NCI-H2107 (cell line): ENCODE measurements around the gene UBB.

Experiments used
- DNase-seq: peaks from one replicate; lab custom pipeline; 2025; lab: John Stamatoyannopoulos, UW

The UBB gene

DNA sequence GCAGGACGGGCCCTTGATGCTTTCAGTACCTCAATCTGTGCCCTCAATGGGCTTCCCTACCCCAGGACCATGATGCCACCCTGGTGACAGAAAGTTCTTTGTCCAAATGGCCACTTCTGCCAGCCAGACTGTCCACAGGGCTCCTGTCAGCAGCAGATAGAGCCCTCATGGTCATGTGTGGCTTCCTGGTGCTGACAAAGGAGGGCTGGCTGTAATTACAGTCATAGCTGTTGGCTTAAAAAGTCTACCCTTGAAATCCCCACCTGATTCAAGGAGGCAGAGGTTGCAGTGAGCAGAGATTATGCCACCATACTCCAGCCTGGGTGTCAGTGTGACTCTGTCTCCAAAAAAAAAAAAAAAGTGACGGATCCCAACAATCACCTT lies 37.8 kb downstream of the UBB start:
- DNase-seq = no peak

DNA sequence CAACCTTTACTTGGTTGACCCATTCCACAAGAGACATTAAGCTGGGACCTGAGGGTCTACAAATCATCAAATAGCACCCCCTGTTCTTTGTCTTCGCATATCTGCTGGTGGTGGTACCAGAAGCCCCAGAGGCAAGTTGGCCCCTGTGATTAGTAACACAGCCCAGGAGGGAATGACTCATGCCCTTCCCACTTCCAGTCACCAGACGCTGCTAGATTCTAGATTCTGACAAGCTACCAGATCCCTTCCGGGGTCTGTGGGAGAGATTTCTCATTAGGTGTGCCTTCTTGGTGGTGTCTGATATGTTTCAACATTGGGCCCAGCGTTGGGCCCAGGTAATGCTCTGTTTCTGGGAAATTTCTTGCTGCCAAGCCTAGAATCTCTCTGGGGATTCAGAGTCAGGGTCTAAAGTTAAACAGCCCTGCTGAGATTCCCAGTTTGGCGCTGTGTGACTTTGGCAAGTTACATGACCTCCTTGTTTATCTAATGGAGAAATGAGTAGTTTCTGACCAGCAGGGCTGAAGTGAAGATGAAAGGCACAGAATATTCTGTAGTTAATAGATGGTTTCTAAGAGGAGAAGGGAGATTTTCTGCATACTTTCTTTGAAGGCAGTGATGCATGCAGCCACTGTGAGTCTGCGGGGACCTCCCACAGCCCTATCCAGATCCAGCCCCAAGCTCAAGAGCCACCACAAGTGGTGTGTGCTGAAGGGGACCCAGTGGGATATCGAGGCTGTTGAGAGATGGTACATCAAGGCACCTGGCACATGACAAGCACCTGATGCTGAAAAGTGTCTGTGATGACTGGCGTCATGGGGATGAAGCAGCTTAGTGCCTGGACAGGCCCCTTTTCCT lies 38.4 kb downstream of the UBB start:
- DNase-seq = no peak

DNA sequence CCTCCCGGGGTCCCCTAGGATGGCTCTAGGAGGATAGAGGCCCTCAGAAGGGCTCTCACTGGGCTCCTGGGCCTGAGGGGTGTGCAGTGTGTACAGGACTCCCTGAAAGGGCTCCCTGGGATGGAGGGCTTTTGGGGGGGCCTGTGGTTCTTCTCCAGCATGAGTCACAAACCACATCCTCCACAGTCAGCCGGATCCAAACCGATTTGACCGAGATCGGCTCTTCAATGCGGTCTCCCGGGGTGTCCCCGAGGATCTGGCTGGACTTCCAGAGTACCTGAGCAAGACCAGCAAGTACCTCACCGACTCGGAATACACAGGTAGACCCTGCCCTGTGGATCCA lies 39.0 kb downstream of the UBB start:
- DNase-seq = no peak

DNA sequence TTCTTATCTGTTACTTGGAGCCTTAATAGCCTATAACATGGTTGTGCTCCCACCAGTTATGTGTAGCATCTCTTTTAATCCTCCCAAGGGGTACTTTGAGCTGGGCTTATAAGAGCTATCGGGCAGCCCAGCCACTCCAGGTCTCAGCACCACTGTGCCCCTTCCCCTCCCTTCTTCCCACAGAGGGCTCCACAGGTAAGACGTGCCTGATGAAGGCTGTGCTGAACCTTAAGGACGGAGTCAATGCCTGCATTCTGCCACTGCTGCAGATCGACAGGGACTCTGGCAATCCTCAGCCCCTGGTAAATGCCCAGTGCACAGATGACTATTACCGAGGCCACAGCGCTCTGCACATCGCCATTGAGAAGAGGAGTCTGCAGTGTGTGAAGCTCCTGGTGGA lies 41.5 kb downstream of the UBB start:
- DNase-seq = no peak

DNA sequence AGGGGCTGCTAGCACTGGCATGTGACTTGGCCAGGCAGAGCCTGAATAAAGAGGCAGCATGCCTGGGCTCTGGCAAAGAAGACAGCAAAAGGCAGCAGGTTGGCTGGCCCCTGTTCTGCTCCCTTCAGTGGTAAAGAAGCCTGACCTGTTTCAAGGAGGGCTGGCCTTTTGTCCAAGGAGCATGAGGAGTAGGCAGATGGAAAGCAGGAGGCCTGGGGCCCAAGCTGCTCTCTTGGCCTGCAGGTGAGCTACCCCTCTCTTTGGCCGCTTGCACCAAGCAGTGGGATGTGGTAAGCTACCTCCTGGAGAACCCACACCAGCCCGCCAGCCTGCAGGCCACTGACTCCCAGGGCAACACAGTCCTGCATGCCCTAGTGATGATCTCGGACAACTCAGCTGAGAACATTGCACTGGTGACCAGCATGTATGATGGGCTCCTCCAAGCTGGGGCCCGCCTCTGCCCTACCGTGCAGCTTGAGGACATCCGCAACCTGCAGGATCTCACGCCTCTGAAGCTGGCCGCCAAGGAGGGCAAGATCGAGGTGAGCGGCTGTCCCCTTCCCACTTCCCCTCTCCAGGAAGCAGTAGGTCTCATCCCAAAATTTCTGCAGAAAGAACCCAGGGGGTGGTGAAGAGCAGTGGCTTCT lies 42.5 kb downstream of the UBB start:
- DNase-seq = no peak

DNA sequence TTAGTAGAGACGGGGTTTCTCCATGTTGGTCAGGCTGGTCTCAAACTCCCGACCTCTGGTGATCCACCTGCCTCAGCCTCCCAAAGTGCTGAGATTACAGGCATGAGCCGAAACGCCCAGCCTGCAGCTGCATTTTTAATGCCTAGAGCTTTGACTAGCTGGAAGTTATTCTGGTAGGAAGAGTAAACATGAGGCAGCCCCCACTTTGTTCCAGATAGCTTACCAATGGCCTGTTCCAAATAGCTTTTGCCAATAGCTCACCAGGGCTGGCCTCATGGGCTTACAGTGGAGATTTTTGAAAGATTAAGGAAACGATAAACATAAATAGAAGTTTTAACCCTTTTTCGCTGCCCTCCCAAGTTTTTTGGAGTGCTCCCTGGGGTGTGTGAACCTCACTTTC lies 44.3 kb downstream of the UBB start:
- no peak for DNase-seq

DNA sequence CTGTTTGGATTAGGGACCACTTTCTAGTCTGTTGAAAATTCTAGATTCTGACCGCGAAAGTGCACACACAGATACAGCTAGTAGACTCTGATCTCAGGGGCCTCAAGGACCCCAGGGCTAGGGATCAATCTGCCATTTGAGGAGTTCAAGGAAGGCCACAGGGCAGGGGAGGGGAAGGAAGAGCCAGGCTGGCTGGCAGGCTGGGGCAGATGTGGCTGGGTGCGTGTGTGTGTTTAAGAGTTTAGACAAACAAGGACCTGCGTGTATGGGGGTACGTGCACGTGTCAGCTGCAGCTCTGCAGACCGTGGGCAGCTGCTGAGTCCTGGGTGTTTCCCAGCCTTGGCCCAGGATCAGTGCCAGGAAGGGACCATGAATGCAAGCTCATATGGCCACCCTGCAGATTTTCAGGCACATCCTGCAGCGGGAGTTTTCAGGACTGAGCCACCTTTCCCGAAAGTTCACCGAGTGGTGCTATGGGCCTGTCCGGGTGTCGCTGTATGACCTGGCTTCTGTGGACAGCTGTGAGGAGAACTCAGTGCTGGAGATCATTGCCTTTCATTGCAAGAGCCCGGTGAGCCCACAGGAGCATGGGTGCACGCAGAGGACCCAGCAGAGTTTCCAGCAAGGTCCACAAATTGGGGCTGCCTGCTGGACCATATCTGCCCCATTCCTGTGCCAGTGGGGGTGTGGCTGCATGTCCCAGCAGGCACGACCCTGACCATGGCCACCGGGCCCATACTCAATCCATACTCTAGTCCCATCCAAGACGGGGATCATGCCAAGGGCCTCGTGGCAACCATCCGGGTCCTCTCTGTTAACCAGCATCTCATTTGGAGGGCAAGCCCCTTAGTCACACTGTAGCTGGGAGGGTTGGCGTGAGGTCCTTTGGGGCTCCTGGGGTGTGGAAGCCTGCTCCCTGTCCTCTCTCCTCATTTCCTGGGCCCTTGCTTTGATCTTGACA lies 45.1 kb downstream of the UBB start:
- no peak for DNase-seq

DNA sequence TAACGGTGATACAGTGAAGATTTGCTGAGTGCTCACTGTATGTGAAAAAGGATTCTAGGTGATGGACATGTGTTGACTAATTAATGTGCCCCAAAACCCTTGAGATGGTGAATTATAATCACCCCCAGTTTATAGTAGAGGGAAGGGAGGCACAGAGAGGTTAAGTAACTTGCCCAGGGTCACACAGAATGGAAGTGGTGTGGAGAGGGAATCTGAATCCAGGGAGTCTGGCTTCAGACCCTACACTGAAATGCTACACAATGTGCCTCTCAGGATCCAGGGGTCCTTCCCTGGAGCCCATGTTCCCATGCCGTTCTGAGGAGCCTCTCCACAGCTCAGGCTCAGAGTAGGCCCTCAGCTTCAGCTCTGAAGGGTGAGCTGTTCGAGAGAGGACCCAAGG lies 46.1 kb downstream of the UBB start:
- no peak for DNase-seq

DNA sequence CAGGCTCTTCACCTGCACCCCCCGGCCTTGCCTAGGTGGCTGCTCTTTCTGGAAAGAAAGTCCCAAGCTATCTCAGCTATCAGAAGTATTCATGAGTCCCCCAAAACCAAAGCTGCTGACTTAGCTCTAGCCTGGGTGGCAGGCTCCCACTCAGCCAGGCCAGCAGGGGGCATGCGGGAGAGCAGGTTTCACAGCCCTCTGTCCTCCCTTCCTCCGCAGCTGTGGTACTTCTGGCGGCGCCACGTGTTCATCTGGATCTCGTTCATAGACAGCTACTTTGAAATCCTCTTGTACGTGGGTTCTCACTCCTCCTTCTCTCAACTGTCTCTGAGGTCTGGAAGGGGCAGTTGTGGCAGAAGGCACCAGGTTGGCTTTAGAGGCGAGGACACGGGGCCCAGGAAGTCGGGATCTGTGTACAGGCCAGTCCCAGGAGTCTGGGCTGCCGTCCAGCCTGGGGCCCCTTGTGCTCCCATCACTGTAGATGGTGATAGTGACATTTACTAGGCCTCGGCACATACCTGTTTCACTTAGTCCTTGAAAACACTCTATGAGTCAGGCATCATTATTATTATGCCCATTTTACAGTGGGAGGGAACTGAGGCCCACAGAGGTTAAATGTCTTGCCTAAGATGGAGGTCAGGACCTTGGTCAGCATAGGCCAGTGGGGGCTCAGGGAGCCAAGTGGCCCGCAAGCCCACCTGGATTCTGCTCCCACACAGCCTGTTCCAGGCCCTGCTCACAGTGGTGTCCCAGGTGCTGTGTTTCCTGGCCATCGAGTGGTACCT lies 47.4 kb downstream of the UBB start:
- no peak for DNase-seq

DNA sequence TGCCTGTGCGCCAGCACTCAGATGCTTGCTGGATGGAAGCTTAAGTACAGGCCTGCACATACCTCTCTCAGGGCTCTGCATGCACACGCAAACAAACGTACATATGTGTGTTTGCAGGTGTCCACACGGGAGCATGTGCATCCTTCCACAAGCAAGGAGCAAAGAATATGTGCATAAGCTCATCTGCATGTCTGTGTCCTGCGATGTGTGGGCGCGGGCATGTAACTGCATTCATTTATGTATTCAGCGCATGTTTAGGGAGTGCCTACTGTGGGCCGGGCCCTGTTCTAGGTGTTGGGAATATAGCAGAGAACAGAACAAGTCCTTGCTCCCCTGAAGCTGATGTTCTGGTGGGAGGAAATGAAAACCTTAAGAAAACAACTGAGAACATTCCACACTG lies 48.2 kb downstream of the UBB start:
- no peak for DNase-seq

DNA sequence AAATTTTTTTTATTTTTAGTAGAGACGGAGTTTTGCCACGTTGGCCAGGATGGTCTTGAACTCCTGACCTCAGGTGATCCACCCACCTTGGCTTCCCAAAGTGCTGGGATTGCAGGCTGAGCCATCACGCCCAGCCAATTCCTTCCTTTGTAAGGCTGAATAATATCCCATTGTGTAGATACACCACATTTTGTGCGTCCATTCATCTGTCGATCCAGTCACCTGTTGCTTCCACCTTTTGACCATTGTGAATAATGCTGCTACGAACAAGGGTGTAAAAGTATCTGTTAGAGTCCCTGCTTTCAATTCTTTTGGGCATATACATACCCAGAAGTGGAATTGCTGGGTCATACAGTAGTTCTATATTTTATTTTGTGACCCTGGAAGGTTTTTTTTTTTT lies 49.8 kb downstream of the UBB start:
- DNase-seq = no peak

DNA sequence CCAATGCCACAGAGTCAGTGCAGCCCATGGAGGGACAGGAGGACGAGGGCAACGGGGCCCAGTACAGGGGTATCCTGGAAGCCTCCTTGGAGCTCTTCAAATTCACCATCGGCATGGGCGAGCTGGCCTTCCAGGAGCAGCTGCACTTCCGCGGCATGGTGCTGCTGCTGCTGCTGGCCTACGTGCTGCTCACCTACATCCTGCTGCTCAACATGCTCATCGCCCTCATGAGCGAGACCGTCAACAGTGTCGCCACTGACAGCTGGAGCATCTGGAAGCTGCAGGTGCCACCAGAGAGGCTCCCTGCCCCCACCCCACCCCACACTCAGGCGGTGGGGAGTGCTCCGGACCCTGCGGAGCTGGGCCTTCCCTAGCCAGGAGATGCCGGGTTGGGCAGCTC lies 51.1 kb downstream of the UBB start:
- no peak for DNase-seq
